ENCODE results near the gene GTF2IRD1.
"Not testable (repeated sequence)": the region's sequence is repeated elsewhere in the genome, so short reads cannot be mapped to it uniquely, and the experiment has no call there.

The GTF2IRD1 gene, protein sequence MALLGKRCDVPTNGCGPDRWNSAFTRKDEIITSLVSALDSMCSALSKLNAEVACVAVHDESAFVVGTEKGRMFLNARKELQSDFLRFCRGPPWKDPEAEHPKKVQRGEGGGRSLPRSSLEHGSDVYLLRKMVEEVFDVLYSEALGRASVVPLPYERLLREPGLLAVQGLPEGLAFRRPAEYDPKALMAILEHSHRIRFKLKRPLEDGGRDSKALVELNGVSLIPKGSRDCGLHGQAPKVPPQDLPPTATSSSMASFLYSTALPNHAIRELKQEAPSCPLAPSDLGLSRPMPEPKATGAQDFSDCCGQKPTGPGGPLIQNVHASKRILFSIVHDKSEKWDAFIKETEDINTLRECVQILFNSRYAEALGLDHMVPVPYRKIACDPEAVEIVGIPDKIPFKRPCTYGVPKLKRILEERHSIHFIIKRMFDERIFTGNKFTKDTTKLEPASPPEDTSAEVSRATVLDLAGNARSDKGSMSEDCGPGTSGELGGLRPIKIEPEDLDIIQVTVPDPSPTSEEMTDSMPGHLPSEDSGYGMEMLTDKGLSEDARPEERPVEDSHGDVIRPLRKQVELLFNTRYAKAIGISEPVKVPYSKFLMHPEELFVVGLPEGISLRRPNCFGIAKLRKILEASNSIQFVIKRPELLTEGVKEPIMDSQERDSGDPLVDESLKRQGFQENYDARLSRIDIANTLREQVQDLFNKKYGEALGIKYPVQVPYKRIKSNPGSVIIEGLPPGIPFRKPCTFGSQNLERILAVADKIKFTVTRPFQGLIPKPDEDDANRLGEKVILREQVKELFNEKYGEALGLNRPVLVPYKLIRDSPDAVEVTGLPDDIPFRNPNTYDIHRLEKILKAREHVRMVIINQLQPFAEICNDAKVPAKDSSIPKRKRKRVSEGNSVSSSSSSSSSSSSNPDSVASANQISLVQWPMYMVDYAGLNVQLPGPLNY

DNA sequence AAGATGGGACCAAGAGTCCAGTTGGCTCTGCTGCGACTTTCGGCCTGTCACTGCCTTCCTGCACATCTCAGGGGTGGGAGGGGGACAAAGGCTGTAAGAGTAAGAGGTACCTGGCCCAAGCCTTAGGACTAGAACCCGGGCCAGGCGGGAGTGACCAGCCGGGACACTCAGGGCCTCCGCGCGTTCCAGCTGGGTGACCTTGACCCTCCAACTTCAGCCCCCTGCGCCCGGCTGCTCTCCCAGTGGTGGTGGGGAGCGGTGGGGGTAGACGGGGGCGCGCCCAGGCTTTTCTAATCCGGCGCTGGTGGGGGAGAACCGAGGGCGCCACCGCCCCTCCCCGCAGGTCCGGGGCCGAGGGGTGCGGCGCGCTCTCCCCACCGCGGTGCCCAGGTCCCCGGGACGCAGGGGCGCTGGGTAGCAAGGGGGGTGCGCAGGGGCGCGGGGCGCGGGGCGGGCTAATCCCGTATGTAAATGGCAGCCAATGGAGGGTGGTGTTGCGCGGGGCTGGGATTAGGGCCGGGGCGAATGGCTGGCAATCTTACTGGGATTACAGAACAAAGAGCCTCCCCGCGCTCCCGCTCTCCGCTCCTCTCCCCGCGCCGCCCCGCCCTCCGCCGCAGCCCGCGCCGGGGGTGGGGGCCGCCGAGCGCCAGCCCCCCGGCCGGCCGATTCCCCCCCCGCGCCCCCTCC, at the start of gene GTF2IRD1:
TSS of gene GTF2IRD1 (plus strand) at position 585 of the 690 bp plus-strand sequence. CDS start 54,175 bp downstream, outside the sequence.
- DNase-seq = peak; percentile 19

DNA sequence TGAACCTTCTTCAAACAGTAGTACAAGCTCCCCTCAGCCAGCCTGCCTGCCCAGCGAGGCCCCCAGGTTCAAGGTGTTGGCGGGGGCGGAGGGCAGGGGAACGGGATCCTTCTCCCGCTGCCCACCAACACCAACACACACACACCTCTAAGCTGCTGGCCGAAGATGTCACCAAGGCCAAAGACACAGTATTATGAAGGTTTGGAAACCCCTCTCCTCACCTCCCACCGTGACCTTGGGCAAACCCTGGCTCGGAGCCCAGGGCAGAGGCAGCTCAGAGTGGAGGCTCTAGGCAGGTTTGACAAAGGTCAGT, 49.4 kb upstream of the GTF2IRD1 start:
- no peak for DNase-seq

DNA sequence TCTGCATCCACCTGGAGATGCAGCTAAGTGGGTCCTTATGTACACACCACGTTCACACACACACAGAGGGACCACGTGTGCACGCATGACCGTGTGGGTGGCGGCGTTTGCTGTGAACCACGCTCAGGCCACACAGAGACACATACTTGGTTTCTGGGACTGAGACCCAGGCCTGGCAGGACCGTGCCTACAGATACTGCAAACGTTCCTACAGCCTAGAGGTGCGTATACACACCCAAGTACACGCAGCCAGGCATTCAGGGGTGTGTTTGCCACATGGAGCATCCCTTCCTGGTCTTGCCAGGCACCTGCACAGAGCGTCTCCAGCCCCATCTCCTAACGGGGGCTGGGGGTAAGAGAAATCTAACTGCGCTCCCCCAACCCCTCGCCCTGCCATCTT, 49.0 kb upstream of the GTF2IRD1 start:
- DNase-seq = no peak

DNA sequence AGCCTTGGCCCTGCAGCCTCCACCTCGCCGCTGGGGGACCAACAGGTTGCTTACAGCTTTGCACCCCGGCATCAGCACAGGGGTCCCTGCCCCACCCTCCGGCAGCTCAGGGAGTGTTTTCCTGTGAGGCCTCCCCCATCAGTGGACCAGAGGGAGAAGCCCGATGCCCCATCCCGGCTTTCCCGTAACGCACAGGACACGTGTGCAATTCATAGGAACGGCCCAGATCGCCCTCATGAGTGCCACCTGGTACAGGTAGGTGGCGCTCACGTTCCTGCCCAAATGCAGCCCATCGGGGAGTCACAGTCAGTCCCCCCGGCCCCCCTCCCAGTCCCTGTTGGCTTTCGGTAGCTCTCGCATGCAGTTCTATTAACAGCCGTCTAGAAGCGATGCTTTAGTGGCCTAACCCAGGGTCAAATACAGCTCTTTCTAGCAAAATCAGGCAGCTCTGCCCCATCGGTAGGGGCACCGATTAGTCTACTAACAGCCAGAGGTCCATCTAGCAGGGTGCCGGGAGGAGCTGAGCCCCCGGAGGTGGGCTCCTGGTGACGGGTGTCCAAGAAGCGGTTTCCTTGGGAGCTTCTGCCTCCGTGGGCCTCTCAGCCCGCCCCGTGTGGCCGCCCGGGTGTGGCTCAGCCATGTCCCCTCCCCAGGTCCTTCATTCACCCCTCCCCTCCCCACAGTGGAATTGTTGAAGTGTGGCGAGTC, 48.4 kb upstream of the GTF2IRD1 start:
- DNase-seq = no peak

DNA sequence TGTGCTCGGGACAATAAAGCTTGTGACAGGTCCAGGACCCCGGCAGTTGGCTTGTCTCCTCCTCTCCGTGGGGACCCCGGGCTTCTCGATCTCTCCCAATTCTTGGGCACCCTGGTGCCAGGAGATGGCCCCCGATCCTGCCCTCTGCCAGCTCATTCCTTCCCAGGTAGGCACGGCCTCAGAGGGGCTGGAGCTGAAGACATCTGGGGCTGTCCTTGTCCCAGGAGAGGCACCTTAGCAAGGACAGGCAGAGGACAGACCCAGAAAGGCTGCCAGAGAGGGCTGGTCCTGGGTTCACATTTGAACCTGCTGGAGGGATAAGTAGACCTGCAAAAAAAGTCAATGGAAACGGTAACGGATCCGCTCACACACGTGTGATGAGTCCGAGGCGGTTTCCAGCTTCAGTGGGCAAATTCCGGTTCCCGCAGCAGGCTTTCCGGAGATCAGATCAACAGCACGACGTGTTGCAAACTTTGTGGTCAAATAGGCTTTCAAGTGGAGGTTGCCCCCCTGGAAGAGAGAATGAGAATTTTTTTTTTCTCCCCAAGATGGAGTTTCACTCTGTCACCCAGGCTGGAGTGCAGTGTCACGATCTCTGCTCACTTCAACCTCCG, 47.7 kb upstream of the GTF2IRD1 start:
- no peak for DNase-seq

DNA sequence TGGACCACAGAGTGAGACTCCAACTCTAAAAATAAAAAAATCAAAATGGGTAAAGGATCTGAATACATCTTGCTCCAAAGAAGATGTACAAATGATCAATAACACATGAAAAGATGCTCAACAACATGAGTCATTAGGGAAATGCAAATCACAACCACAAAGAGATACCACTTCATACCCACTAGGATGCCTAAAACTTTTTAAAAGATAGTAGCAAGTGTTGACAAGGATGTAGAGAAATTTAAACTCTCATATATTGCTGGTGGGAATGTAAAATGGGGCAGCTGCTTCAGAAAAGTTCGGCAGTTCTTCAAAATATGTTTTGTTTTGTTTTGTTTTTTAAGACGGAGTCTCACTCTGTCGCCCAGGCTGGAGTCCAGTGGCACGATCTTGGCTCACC, 45.7 kb upstream of the GTF2IRD1 start:
- DNase-seq = no peak

DNA sequence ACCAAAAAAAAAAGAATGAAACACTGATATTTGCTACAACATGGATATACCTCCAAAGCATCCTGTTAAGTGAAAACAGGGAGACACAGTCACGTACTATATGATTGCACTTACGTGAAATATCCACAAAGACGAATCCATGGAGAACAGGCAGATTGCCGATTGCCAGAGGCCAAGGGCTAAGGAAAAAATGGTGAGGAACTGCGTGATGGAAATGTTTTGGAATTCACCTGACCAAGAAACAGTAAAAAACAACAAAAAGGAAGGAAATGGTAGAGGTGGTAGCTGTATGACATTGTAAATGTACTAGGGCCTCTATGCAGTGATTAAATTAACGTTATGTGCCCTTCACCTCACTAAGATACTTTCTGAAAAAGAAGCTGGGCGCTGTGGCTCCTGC, 44.1 kb upstream of the GTF2IRD1 start:
- no peak for DNase-seq

DNA sequence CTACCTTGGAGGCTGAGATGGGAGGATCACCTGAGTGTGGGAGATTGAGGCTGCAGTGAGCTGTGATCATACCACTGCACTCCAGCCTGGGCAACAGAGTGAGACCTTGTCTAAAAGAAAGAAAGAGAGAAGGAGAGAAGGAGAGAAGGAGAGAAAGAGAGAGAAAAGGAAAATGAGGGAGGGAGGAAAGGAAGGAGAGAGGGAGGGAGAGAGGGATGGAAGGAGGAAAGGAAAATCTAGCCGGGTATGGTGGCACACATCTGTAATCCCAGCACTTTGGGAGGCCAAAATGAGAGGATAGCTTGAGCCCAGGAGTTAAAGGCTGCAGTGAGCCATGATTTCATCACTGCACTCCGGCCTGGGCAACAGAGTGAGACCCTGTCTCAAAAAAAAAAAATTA, 42.9 kb upstream of the GTF2IRD1 start:
- no peak for DNase-seq

DNA sequence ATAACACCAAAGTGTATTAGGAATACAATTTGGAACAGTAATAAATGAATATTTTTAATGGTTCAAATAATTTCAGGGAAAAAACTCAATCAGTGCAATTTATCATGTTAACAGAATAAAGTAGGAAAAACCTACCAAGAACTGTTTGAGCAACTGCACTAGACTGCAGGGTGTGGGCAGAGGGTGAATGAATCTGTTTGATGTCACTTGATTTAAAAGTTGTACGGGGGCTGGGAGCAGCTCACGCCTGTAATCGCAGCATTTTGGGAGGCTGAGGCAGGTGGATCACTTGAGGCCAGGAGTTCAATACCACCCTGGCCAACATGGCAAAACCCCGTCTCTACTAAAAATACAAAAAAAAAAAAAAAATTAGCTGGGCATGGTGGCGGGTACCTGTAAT, 42.1 kb upstream of the GTF2IRD1 start:
- DNase-seq = not testable (repeated sequence)

DNA sequence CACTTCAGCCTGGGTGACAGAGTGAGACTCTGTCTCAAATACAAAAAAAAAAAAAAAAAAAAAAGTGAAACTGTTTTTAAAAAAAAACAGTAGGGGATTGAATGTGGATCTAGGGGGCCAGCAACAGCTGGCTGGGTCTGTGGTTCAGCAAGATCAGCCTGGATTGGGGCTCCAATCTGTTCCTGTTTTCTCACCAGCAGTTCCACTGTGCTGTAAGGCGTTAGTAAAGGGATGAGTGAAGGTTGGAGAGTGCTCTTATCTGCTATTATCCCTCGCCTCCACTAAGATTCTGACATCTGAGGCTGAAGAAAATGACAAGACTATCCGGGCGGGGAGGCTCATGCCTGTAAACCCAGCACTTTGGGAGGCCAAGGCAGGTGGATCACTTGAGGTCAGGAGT, 41.6 kb upstream of the GTF2IRD1 start:
- no peak for DNase-seq

DNA sequence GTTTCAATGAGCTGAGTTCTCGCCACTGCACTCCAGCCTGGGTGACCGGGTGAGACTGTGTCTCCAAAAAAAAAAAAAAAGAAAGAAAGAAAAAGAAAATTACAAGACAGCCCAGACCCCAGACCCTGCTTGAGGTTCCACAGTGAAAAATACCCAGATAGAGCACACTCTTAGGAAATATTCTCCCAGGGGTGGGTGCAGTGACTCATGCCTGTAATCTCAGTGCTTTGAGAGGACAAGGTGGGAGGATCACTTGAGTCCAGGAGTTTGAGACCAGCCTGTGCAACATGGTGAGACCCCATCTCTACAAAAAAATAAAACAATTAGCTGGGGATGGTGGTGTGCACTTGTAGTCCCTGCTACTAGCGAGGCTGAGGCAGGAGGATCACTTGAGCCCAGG, 41.1 kb upstream of the GTF2IRD1 start:
- DNase-seq = no peak

DNA sequence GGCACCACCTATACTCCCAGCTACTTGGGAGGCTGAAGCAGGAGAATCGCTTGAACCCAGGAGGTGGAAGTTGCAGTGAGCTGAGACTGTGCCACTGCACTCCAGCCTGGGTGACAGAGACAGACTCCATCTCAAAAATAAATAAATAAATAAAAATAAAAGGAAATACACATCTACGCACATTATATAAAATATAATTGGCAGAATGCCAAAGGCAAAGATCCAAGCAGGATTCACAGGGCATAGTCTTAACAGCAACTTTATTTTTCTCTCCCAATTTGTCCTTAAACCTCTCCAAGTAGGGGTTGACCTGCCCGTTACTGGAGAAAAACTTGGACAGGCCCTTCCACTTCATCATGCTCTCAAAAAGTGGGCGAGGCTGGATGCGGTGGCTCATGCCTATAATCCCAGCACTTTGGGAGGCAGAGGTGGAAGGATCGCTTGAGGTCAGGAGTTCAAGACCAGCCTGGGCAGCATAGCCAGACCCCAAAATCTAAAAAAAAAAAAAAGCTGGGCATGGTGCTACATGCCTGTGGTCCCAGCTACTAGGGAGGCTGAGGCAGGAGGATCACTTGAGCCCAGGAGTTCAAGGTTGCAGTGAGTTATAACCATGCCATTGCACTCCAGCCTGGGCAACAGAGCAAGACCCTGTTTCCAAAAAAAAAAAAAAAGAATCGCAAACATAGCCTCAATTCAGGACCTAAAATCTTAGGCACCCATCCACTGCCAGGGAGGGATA, 38.9 kb upstream of the GTF2IRD1 start:
- DNase-seq = not testable (repeated sequence)

DNA sequence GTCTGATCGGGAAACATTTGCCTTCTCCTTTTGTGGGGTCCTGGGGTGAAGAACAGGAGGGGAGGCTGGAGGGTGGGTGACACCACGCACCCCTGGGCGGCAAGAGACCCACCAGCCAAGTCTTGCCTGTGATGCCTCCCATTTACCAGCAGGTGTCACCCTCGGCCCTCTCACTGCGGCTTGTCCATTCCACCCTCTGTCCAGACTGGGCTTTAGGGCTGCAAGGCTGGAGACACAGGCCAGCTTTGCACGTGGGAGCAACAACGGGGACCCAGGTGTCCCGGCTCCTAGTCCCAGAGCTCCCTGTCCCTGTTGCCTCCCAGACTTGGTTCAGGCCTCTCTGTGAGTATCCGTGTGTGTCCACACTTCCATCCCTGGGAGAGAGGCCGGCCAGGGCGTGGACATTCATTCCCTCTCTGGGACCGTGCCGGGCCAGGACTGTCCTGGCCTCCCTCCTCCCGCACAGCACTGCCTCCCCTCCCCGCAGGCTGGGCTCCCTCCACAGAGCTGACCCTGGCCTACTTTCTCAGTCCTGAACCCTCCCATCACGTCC, 36.2 kb upstream of the GTF2IRD1 start:
- peak; percentile 41 for DNase-seq

DNA sequence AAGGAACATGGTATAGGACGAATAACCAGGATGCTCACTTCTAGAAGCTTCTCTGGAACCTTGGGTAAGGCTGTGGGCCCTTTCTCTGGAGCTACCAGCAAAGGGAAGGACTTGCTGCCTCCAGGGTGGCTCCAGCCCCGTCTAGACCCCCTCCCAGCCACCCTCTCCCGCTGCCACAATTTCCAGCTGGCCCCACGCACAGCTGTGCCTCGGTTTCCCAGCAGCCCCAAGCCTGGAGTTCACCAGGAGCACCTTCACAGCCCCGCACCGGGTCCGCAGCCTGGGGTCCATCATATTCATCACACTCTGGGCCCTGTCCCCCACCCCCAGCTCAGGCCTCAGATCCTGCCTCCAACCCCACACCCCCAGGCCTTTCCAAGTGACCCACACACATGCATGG, 35.6 kb upstream of the GTF2IRD1 start:
- DNase-seq = no peak

DNA sequence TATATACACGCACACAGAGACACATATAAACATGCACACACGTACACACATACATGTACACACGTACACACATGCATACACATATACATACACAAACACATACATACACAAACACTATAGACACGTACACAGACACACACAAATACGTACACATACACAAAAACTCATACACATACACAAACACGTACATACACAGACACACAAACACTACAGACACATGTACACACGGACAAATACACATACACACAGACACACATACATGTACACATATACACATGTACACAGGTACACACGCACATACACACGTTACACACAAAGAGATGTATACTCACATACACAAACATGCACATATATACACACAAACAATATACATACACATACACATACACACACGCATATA, 35.2 kb upstream of the GTF2IRD1 start:
- no peak for DNase-seq

DNA sequence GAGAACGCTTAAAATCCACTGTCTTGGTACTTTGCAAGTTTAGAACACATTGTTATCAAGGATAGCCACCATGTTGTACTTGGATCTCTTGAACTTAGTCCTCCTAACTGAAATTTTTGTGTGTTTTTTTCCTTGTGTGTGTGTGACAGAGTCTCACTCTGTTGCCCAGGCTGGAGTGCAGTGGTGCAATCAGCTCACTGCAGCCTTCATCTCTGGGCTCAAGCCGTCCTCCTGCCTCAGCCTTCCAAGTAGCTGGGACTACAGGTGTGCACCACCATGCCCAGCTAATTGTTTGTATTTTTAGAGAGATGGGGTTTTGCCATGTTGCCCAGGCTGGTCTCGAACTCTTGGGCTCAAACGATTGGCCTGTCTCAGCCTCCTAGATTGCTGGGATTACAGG, 34.5 kb upstream of the GTF2IRD1 start:
- DNase-seq = not testable (repeated sequence)

DNA sequence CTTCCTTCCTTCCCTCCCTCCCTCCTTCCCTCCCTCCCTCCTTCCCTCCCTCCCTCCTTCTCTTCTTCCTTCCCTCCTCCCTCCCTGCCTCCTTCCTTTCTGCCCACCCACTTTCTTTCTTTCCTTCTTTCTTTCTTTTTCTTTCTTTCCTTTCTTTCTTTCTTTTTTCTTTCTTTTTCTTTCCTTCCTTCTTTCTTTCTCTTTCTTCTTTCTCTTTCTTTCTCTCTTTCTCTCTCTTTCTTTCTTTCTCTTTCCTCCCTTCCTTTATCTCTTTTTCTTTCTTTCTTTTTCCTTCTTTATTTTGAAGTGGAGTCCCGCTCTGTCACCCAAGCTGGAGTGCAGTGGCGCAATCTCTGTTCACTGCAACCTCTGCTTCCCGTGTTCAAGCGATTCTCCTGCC, 33.7 kb upstream of the GTF2IRD1 start:
- DNase-seq = no peak

DNA sequence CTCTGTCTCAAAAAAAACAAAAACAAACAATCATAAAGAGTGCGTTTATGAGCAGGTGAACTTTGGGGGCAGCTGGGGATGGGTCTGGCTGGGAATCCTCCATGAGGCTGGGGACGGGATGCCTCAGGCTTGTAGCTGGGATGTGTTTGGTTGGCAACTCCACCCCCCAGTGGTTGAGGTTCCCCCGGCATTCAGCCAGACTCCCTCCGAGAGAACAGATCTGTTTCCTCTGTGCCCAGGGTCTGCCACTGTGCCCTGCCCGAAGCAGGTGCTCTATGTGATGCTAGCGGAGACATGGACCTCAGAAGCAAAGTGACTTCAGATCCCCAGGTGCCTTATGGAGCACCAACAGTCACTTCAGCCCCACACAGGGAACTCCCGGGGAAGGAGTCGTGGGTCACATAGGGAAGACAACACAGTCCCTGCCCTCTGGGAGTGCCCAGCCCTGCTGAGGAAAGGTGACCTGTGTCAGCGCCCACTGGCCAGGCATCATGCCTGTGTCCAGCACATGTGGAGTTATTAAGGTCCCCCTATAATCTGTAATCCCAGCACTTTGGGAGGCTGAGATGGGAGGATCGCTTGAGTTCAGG, 29.3 kb upstream of the GTF2IRD1 start:
- DNase-seq = no peak

DNA sequence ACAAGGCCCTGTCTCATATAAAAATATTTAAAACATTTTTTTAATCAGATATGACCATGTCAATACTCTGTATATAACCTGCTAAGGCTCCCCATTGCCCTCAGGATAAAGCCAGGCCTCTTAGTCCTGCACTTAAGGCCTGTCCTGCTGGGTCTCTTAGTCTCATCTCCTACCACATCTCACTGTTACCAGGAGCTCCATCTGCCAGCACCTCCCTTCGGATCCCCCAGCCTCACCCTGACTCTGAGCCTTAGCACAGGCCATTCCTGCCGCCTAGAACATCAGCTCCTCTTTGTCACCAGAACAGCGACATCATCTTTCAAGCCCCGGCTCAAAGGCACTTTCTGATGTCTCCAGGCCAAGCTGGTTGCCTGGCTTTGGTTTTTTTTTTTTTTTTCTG, 25.7 kb upstream of the GTF2IRD1 start:
- no peak for DNase-seq

DNA sequence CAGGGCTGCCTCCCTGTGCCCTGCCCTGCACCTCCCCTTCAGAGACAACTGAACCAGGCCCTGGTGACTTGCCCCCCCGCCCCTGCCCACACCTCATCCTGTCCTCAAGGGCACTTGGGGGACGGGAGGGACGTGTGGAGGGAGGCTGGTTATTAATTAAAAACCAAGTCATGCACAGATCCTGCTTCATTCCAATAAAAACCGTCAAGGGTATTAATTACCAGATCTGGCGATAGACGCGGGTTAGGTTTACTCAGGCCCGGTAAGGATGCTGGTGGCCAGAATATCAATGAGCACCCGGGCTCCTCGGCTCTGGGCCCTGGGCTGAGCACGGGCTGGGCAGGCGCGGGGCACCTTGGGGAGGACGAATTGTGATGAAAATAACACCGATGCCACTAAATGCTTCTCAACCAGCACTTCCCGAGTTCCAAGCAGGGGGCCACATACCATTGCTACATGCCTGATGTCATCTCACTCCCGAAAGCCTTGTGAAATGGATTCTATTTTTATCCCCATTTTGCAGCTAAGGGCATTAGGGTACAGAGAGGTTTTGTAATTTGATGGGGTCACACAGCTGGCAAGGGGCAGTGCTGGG, 24.5 kb upstream of the GTF2IRD1 start:
- no peak for DNase-seq

All from CD4-positive, alpha-beta T cell treated with Interferon gamma for 1 hour (primary cell).